Measurements from ENCODE around the gene SCRN1.

SCRN1 gene

GRCh38 chr7:29914180-29914579, 75.4 kb downstream of the SCRN1 start:
- no peaks in the 10 kb centered on the region for H3K27me3 ChIP-seq (ENCODE audit: insufficient read depth, low read length)
- no peak overlapping the region for H3K4me3 ChIP-seq (ENCODE audit: low read depth, low read length)
- H3K27ac ChIP-seq (ENCODE audit: low read depth, low read length), result no peak overlapping the region
- H3K36me3 ChIP-seq (ENCODE audit: insufficient read depth, low read length), result no peaks in the 10 kb centered on the region
- no peaks in the 10 kb centered on the region for H3K79me2 ChIP-seq (ENCODE audit: control insufficient read depth, insufficient read depth, low read length, unreplicated experiment)
- H2AFZ ChIP-seq (ENCODE audit: low read length, unreplicated experiment), result no peak overlapping the region
- H3K4me1 ChIP-seq (ENCODE audit: control insufficient read depth, insufficient read depth, low read length, unreplicated experiment), result no peaks in the 10 kb centered on the region

- Histone ChIP-seq H3K79me2 (ENCODE audit: control insufficient read depth, insufficient read depth, low read length, unreplicated experiment) (no peaks in the 10 kb centered on the region), H3K27me3 (ENCODE audit: insufficient read depth, low read length) (no peaks in the 10 kb centered on the region), H2AFZ (ENCODE audit: low read length, unreplicated experiment) (no peak overlapping the region), H3K36me3 (ENCODE audit: insufficient read depth, low read length) (0 out of 2 replicates have a peak, but pooled peaks cover 3% of the 10 kb centered on the region), H3K4me1 (ENCODE audit: control insufficient read depth, insufficient read depth, low read length, unreplicated experiment) (no peaks in the 10 kb centered on the region), H3K27ac (ENCODE audit: low read depth, low read length) (no peak overlapping the region), H3K4me3 (ENCODE audit: low read depth, low read length) (no peak overlapping the region)
Observed at GRCh38 chr7:29906200-29907022, 83.2 kb downstream of the SCRN1 start.

- Histone ChIP-seq H2AFZ (ENCODE audit: low read length, unreplicated experiment) (no peak overlapping the region), H3K4me3 (ENCODE audit: low read depth, low read length) (no peak overlapping the region), H3K4me1 (ENCODE audit: control insufficient read depth, insufficient read depth, low read length, unreplicated experiment) (no peaks in the 10 kb centered on the region), H3K27ac (ENCODE audit: low read depth, low read length) (no peak overlapping the region), H3K79me2 (ENCODE audit: control insufficient read depth, insufficient read depth, low read length, unreplicated experiment) (no peaks in the 10 kb centered on the region), H3K36me3 (ENCODE audit: insufficient read depth, low read length) (no peaks in the 10 kb centered on the region), H3K27me3 (ENCODE audit: insufficient read depth, low read length) (peaks cover 16% of the 10 kb centered on the region; the same call in 1 of the 2 replicates)
Observed at GRCh38 chr7:29900745-29901144, 88.9 kb downstream of the SCRN1 start.

- H3K27ac ChIP-seq (ENCODE audit: low read depth, low read length), result no peak overlapping the region
- no peak overlapping the region for H3K4me3 ChIP-seq (ENCODE audit: low read depth, low read length)
- H3K4me1 ChIP-seq (ENCODE audit: control insufficient read depth, insufficient read depth, low read length, unreplicated experiment), result no peaks in the 10 kb centered on the region
- H3K27me3 ChIP-seq (ENCODE audit: insufficient read depth, low read length), result peaks cover 24% of the 10 kb centered on the region
- H2AFZ ChIP-seq (ENCODE audit: low read length, unreplicated experiment), result no peak overlapping the region
- no peaks in the 10 kb centered on the region for H3K79me2 ChIP-seq (ENCODE audit: control insufficient read depth, insufficient read depth, low read length, unreplicated experiment)
- no peaks in the 10 kb centered on the region for H3K36me3 ChIP-seq (ENCODE audit: insufficient read depth, low read length)
Observed at GRCh38 chr7:29898301-29898700, 91.3 kb downstream of the SCRN1 start.

GRCh38 chr7:29896685-29897411, 92.8 kb downstream of the SCRN1 start:
- no peak overlapping the region for H3K4me3 ChIP-seq (ENCODE audit: low read depth, low read length)
- H3K4me1 ChIP-seq (ENCODE audit: control insufficient read depth, insufficient read depth, low read length, unreplicated experiment), result no peaks in the 10 kb centered on the region
- H3K79me2 ChIP-seq (ENCODE audit: control insufficient read depth, insufficient read depth, low read length, unreplicated experiment), result no peaks in the 10 kb centered on the region
- no peak overlapping the region for H2AFZ ChIP-seq (ENCODE audit: low read length, unreplicated experiment)
- H3K36me3 ChIP-seq (ENCODE audit: insufficient read depth, low read length), result no peaks in the 10 kb centered on the region
- H3K27me3 ChIP-seq (ENCODE audit: insufficient read depth, low read length), result peaks cover 29% of the 10 kb centered on the region
- H3K27ac ChIP-seq (ENCODE audit: low read depth, low read length), result no peak overlapping the region

- Histone ChIP-seq H3K79me2 (ENCODE audit: control insufficient read depth, insufficient read depth, low read length, unreplicated experiment) (no peaks in the 10 kb centered on the region), H3K27me3 (ENCODE audit: insufficient read depth, low read length) (peaks cover 29% of the 10 kb centered on the region), H3K27ac (ENCODE audit: low read depth, low read length) (no peak overlapping the region), H2AFZ (ENCODE audit: low read length, unreplicated experiment) (no peak overlapping the region), H3K36me3 (ENCODE audit: insufficient read depth, low read length) (no peaks in the 10 kb centered on the region), H3K4me3 (ENCODE audit: low read depth, low read length) (no peak overlapping the region), H3K4me1 (ENCODE audit: control insufficient read depth, insufficient read depth, low read length, unreplicated experiment) (no peaks in the 10 kb centered on the region)
Observed at GRCh38 chr7:29895559-29895958, 94.0 kb downstream of the SCRN1 start.

GRCh38 chr7:29894256-29894655, 95.3 kb downstream of the SCRN1 start:
- H3K4me1 ChIP-seq (ENCODE audit: control insufficient read depth, insufficient read depth, low read length, unreplicated experiment), result no peaks in the 10 kb centered on the region
- peaks cover 28% of the 10 kb centered on the region for H3K27me3 ChIP-seq (ENCODE audit: insufficient read depth, low read length)
- H3K27ac ChIP-seq (ENCODE audit: low read depth, low read length), result no peak overlapping the region
- H3K4me3 ChIP-seq (ENCODE audit: low read depth, low read length), result no peak overlapping the region
- H3K36me3 ChIP-seq (ENCODE audit: insufficient read depth, low read length), result no peaks in the 10 kb centered on the region
- H3K79me2 ChIP-seq (ENCODE audit: control insufficient read depth, insufficient read depth, low read length, unreplicated experiment), result no peaks in the 10 kb centered on the region
- no peak overlapping the region for H2AFZ ChIP-seq (ENCODE audit: low read length, unreplicated experiment)

- Histone ChIP-seq H3K27ac (ENCODE audit: low read depth, low read length) (no peak overlapping the region), H2AFZ (ENCODE audit: low read length, unreplicated experiment) (no peak overlapping the region), H3K79me2 (ENCODE audit: control insufficient read depth, insufficient read depth, low read length, unreplicated experiment) (no peaks in the 10 kb centered on the region), H3K36me3 (ENCODE audit: insufficient read depth, low read length) (no peaks in the 10 kb centered on the region), H3K4me3 (ENCODE audit: low read depth, low read length) (no peak overlapping the region), H3K4me1 (ENCODE audit: control insufficient read depth, insufficient read depth, low read length, unreplicated experiment) (no peaks in the 10 kb centered on the region), H3K27me3 (ENCODE audit: insufficient read depth, low read length) (peaks cover 23% of the 10 kb centered on the region)
Observed at GRCh38 chr7:29893351-29893965, 96.1 kb downstream of the SCRN1 start.

- peaks cover 16% of the 10 kb centered on the region for H3K27me3 ChIP-seq (ENCODE audit: insufficient read depth, low read length)
- no peaks in the 10 kb centered on the region for H3K4me1 ChIP-seq (ENCODE audit: control insufficient read depth, insufficient read depth, low read length, unreplicated experiment)
- no peaks in the 10 kb centered on the region for H3K79me2 ChIP-seq (ENCODE audit: control insufficient read depth, insufficient read depth, low read length, unreplicated experiment)
- no peak overlapping the region for H3K27ac ChIP-seq (ENCODE audit: low read depth, low read length)
- no peak overlapping the region for H3K4me3 ChIP-seq (ENCODE audit: low read depth, low read length)
- H2AFZ ChIP-seq (ENCODE audit: low read length, unreplicated experiment), result no peak overlapping the region
- H3K36me3 ChIP-seq (ENCODE audit: insufficient read depth, low read length), result no peaks in the 10 kb centered on the region
Observed at GRCh38 chr7:29892231-29892630, 97.4 kb downstream of the SCRN1 start.

- Histone ChIP-seq H3K27ac (ENCODE audit: low read depth, low read length) (no peak overlapping the region), H3K36me3 (ENCODE audit: insufficient read depth, low read length) (no peaks in the 10 kb centered on the region), H3K4me1 (ENCODE audit: control insufficient read depth, insufficient read depth, low read length, unreplicated experiment) (no peaks in the 10 kb centered on the region), H3K4me3 (ENCODE audit: low read depth, low read length) (no peak overlapping the region), H3K27me3 (ENCODE audit: insufficient read depth, low read length) (peaks cover 16% of the 10 kb centered on the region), H2AFZ (ENCODE audit: low read length, unreplicated experiment) (no peak overlapping the region), H3K79me2 (ENCODE audit: control insufficient read depth, insufficient read depth, low read length, unreplicated experiment) (no peaks in the 10 kb centered on the region)
Observed at GRCh38 chr7:29891766-29892165, 97.8 kb downstream of the SCRN1 start.
